ENCODE data around the gene CCM2. TPM values are rescaled to one million over a fixed set of nuclear protein-coding genes. Genes with fewer than 3 reads are reported as not detected.

CCM2 gene
- total RNA-seq, 3 donors from 2014 or later: 33.4 to 43.8 (median 35.8) TPM

- no peaks in the 10 kb centered on the region for H3K36me3 ChIP-seq (ENCODE audit: low read depth)
- TF ChIP-seq, protein P1, sequence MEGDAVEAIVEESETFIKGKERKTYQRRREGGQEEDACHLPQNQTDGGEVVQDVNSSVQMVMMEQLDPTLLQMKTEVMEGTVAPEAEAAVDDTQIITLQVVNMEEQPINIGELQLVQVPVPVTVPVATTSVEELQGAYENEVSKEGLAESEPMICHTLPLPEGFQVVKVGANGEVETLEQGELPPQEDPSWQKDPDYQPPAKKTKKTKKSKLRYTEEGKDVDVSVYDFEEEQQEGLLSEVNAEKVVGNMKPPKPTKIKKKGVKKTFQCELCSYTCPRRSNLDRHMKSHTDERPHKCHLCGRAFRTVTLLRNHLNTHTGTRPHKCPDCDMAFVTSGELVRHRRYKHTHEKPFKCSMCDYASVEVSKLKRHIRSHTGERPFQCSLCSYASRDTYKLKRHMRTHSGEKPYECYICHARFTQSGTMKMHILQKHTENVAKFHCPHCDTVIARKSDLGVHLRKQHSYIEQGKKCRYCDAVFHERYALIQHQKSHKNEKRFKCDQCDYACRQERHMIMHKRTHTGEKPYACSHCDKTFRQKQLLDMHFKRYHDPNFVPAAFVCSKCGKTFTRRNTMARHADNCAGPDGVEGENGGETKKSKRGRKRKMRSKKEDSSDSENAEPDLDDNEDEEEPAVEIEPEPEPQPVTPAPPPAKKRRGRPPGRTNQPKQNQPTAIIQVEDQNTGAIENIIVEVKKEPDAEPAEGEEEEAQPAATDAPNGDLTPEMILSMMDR (IDR thresholded peaks at IDR 0.05): no peak
- DNase-seq (no peak), ATAC-seq (no peak)
- H3K4me3 ChIP-seq: no peak overlapping the region
- H3K9me3 ChIP-seq: no peaks in the 10 kb centered on the region
- no peaks in the 10 kb centered on the region for H3K4me1 ChIP-seq (ENCODE audit: low read depth)
- intact Hi-C loops (cut with DNase I, micrococcal nuclease): no loop called here
These were observed 54.4 kb downstream of the CCM2 start for GRCh38 chr7:45054442-45054841.

DNA sequence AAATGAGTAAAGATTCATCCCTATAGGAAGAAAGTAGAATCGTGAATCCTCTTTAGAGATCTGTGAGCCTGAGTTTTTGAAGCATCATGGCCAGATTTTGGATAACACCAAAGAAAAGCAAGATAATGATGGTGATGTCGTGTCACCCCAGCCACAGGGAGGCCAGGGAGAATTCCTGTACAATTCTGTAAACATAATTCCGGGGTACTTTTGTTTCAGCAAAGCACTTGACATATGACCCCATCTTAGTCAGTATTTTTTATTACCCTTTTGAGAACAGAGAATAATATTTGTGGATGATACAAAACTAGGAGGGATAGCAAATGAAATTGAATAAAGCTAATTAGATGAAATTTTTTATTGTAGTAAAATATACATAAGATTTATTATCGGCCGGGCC lies 55.0 kb downstream of the CCM2 start:
- no peaks in the 10 kb centered on the region for H3K4me1 ChIP-seq (ENCODE audit: low read depth)
- intact Hi-C loops (cut with DNase I, micrococcal nuclease): no loop called here
- DNase-seq: no peak
- H3K9me3 ChIP-seq: no peaks in the 10 kb centered on the region
- ATAC-seq: no peak
- H3K4me3 ChIP-seq: no peak overlapping the region
- TF ChIP-seq, protein P1 (IDR thresholded peaks at IDR 0.05): no peak
- no peaks in the 10 kb centered on the region for H3K36me3 ChIP-seq (ENCODE audit: low read depth)

DNA sequence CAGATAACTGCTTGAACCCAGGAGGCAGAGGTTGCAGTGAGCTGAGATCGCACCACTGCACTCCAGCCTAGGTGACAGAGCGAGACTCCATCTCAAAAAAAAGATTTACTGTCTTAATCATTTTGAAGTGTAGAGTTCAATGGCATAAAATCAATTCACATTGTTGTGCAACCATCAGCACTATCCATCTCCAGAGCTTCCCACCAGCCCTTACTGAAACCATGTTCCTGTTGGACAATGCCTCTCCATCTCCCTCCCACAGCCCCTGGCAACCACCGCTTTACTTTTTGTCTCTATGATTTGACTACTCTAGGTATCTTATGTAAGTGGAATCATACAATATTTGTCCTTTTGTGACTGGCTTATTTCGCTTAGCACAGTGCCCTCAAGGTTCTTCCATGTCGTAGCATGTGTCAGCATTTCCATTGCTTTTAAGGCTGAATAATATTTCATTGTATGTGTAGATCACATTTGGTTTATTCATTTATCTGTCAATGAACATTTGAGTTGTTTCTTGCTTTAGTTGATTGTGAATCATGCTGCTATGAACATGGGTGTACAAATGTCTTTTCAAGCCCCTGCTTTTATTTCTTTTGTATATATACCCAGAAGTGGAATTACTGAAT lies 55.7 kb downstream of the CCM2 start:
- no peaks in the 10 kb centered on the region for H3K9me3 ChIP-seq
- ATAC-seq (no peak), DNase-seq (no peak)
- TF ChIP-seq, protein P1 (IDR thresholded peaks at IDR 0.05): no peak
- intact Hi-C loops (cut with DNase I, micrococcal nuclease): no loop called here
- no peaks in the 10 kb centered on the region for H3K4me1 ChIP-seq (ENCODE audit: low read depth)
- no peaks in the 10 kb centered on the region for H3K36me3 ChIP-seq (ENCODE audit: low read depth)
- H3K4me3 ChIP-seq: no peak overlapping the region

GRCh38 chr7:45057878-45058277 lies 57.9 kb downstream of the CCM2 start:
- TF ChIP-seq, protein P1 (IDR thresholded peaks at IDR 0.05): no peak
- H3K36me3 ChIP-seq (ENCODE audit: low read depth): no peaks in the 10 kb centered on the region
- no peaks in the 10 kb centered on the region for H3K4me1 ChIP-seq (ENCODE audit: low read depth)
- no peak for DNase-seq
- no peak for ATAC-seq
- intact Hi-C loops (cut with DNase I, micrococcal nuclease): no loop called here
- H3K4me3 ChIP-seq: no peak overlapping the region
- no peaks in the 10 kb centered on the region for H3K9me3 ChIP-seq

DNA sequence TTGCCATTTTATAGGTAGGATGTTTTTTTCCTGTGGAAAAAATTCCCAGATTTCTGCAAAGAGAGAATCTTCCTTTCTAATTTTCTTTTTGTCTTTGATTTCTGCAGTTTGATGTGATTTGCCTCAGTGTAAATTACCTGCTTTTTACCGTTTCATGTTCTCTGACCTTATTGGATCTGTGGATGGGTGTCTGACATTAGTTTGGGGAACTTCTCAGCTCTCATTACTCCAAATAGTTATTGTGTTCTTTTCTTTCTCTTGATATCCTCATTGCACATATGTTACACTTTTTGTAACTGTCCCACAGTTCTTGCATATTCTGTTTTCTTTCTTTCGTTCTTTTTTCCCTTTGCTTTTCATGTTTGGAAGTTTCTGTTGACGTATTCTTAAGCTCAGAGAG lies 60.3 kb downstream of the CCM2 start:
- no peaks in the 10 kb centered on the region for H3K4me1 ChIP-seq (ENCODE audit: low read depth)
- TF ChIP-seq, protein P1 (IDR thresholded peaks at IDR 0.05): no peak
- no peak for ATAC-seq
- H3K9me3 ChIP-seq: no peaks in the 10 kb centered on the region
- intact Hi-C loops (cut with DNase I, micrococcal nuclease): no loop called here
- no peaks in the 10 kb centered on the region for H3K36me3 ChIP-seq (ENCODE audit: low read depth)
- DNase-seq: no peak
- H3K4me3 ChIP-seq: no peak overlapping the region

GRCh38 chr7:45061352-45061751 lies 61.4 kb downstream of the CCM2 start:
- TF ChIP-seq, protein P1 (IDR thresholded peaks at IDR 0.05): no peak
- H3K4me1 ChIP-seq (ENCODE audit: low read depth): no peaks in the 10 kb centered on the region
- intact Hi-C loops (cut with DNase I, micrococcal nuclease): no loop called here
- H3K9me3 ChIP-seq: no peaks in the 10 kb centered on the region
- DNase-seq (no peak), ATAC-seq (no peak)
- no peaks in the 10 kb centered on the region for H3K36me3 ChIP-seq (ENCODE audit: low read depth)
- no peak overlapping the region for H3K4me3 ChIP-seq

Measured in mucosa of descending colon (tissue), 3 donors.